HCT116 (cell line): Measurements from ENCODE around the gene CLPX. TPM values are rescaled to one million over a fixed set of nuclear protein-coding genes. Genes with fewer than 3 reads are reported as not detected.

Source experiments
- ATAC-seq: fragments of 200-7000 bp; cut with Tn5 transposase; 2 replicates; pipeline ENCODE4 v1.9.1; 2020; ENCODE audit warnings: mild to moderate bottlenecking, moderate library complexity
- BruUV-seq: library from RNA; stranded (reverse); fragments of 400-500 nt; replicated peaks from 2 replicates; lab custom pipeline; 2021; lab: Mats Ljungman, UMichigan
- CTCF ChIA-PET: fragments of 300-600 bp; sonication (Branson Sonifier 250); formaldehyde crosslinking; loops from one replicate; lab custom pipeline; 2021; ENCODE audit warnings: antibody characterized with exemption; lab: Charles Lee
- POLR2A ChIA-PET: fragments of 300-600, 350-600 bp; sonication (Branson Sonifier 250); formaldehyde crosslinking; loops from one replicate; lab custom pipeline; 2021; ENCODE audit warnings: antibody characterized with exemption; lab: Charles Lee
- RAD21 ChIA-PET, 2 experiments: fragments of 300-600 bp; sonication (Branson Sonifier 250); formaldehyde crosslinking; loops; one replicate each; lab custom pipeline; 2023; ENCODE audit warnings: low total read pairs in 2 of 2; ENCODE audit not compliant: uncharacterized antibody in 2 of 2, unreplicated experiment in 2 of 2, low non-redundant PET in 1 of 2; lab: Charles Lee
- DNase-seq: peaks from one replicate; pipeline ENCODE4 v3.0.0-alpha.2; 2010; ENCODE audit warnings: low read depth, low spot score
- H2AFZ ChIP-seq: fragments of 200-600 bp; shearing (Covaris generic), sonication (generic); 2 replicates; pipeline ENCODE4 v1.6.1; 2017; ENCODE audit warnings: low read depth, mixed run types, mixed read lengths, antibody characterized with exemption, low read length; ENCODE audit not compliant: poor library complexity, severe bottlenecking
- H3K27ac ChIP-seq: 2 replicates; pipeline ENCODE4 v1.5.1; 2012; ENCODE audit warnings: low read depth, low read length
- H3K27me3 ChIP-seq: fragments of 200-600 bp; sonication (generic); 2 replicates; pipeline ENCODE4 v1.6.1; 2016; ENCODE audit warnings: mixed run types, low read length, mixed read lengths; ENCODE audit not compliant: insufficient read depth
- H3K36me3 ChIP-seq, 2 experiments: fragments of 200-500 bp in 1 of 2; fragments of 200-600 bp in 1 of 2; sonication (Bioruptor generic) in 1 of 2; sonication (generic) in 1 of 2; 2 replicates each; pipeline versions ENCODE4 v1.5.1 to v1.6.1; 2014 to 2016; ENCODE audit warnings: low read length in 2 of 2, inconsistent platforms in 1 of 2, mixed read lengths in 1 of 2, mixed run types in 1 of 2; ENCODE audit not compliant: insufficient read depth in 2 of 2, control insufficient read depth in 1 of 2
- H3K4me1 ChIP-seq, 2 experiments: fragments of 200-600 bp in 1 of 2; sonication (generic) in 1 of 2; 2 replicates each; pipeline versions ENCODE4 v1.5.1 to v1.6.1; 2012 to 2017; ENCODE audit warnings: low read length in 2 of 2, inconsistent platforms in 1 of 2, mild to moderate bottlenecking in 1 of 2, mixed read lengths in 1 of 2, mixed run types in 1 of 2, moderate library complexity in 1 of 2; ENCODE audit not compliant: insufficient read depth in 2 of 2, control insufficient read depth in 1 of 2
- H3K4me2 ChIP-seq: fragments of 200-600 bp; sonication (generic); 2 replicates; pipeline ENCODE4 v1.6.1; 2017; ENCODE audit warnings: mixed run types, low read length, mixed read lengths
- H3K4me3 ChIP-seq, 2 experiments: fragments of 200-600 bp in 1 of 2; sonication (generic) in 1 of 2; replicated peaks in 1 of 2; 2 replicates each; pipeline ENCODE4 v1.5.1; 2011 to 2016; ENCODE audit warnings: low read length in 2 of 2, control low read depth in 1 of 2, low read depth in 1 of 2, mild to moderate bottlenecking in 1 of 2, mixed read lengths in 1 of 2, mixed run types in 1 of 2
- H3K79me2 ChIP-seq: fragments of 200-600 bp; sonication (generic); 2 replicates; pipeline ENCODE4 v1.6.1; 2017; ENCODE audit warnings: mild to moderate bottlenecking, mixed run types, low read length, moderate library complexity, mixed read lengths; ENCODE audit not compliant: insufficient read depth
- H3K9ac ChIP-seq: fragments of 200-600 bp; sonication (generic); 2 replicates; pipeline ENCODE4 v1.6.1; 2016; ENCODE audit warnings: low read length, mixed read lengths
- H3K9me2 ChIP-seq: fragments of 200-600 bp; sonication (generic), shearing (Covaris generic); 2 replicates; pipeline ENCODE4 v1.6.1; 2017; ENCODE audit warnings: mixed run types, mild to moderate bottlenecking, moderate library complexity; ENCODE audit not compliant: insufficient read depth
- H3K9me3 ChIP-seq, 2 experiments: fragments of 200-500 bp in 1 of 2; fragments of 200-600 bp in 1 of 2; sonication (Bioruptor generic) in 1 of 2; sonication (generic) in 1 of 2; 2 replicates each; pipeline ENCODE4 v1.6.1; 2014 to 2017; ENCODE audit warnings: low read length in 2 of 2, mixed read lengths in 2 of 2, inconsistent platforms in 1 of 2, low read depth in 1 of 2, mild to moderate bottlenecking in 1 of 2, mixed run types in 1 of 2, moderate library complexity in 1 of 2; ENCODE audit not compliant: control insufficient read depth in 1 of 2, insufficient read depth in 1 of 2
- H4K20me1 ChIP-seq: fragments of 200-600 bp; sonication (generic), shearing (Covaris generic); 2 replicates; pipeline ENCODE4 v1.6.1; 2017; ENCODE audit warnings: mixed run types, mild to moderate bottlenecking, moderate library complexity; ENCODE audit not compliant: insufficient read depth
- ATF3 ChIP-seq: IDR thresholded peaks from 2 replicates; pipeline ENCODE4 v1.6.1; 2012
- CBX3 ChIP-seq: IDR thresholded peaks from 2 replicates; pipeline ENCODE4 v1.6.1; 2012; ENCODE audit warnings: low read depth
- CEBPB ChIP-seq: IDR thresholded peaks from 2 replicates; pipeline ENCODE4 v1.6.1; 2012; ENCODE audit warnings: low read depth
- CTCF ChIP-seq, 3 experiments: fragments of 200-600 bp in 1 of 3; sonication (generic) in 1 of 3; IDR thresholded peaks in 2 of 3; conservative IDR thresholded peaks in 1 of 3; 2 replicates each; pipeline ENCODE4 v1.5.1; 2012 to 2017; ENCODE audit warnings: low read depth in 2 of 3, low read length in 2 of 3, antibody characterized with exemption in 1 of 3, borderline replicate concordance in 1 of 3, control low read depth in 1 of 3, mild to moderate bottlenecking in 1 of 3, mixed read lengths in 1 of 3, mixed run types in 1 of 3, moderate library complexity in 1 of 3; ENCODE audit not compliant: insufficient read depth in 1 of 3
- EGR1 ChIP-seq: IDR thresholded peaks from 2 replicates; pipeline ENCODE4 v1.6.1; 2012; ENCODE audit warnings: low read depth
- ELF1 ChIP-seq: IDR thresholded peaks from 2 replicates; pipeline ENCODE4 v1.6.1; 2012; ENCODE audit warnings: low read depth, borderline replicate concordance
- EZH2 ChIP-seq: fragments of 200-600 bp; sonication (generic); IDR thresholded peaks from 2 replicates; pipeline ENCODE4 v1.6.1; 2017; ENCODE audit warnings: antibody characterized with exemption, mixed run types
- EZH2phosphoT487 ChIP-seq: fragments of 200-600 bp; IDR thresholded peaks from 2 replicates; pipeline ENCODE4 v1.6.1; 2018; ENCODE audit warnings: antibody characterized with exemption, borderline replicate concordance
- FOSL1 ChIP-seq: IDR thresholded peaks from 2 replicates; pipeline ENCODE4 v1.6.1; 2012; ENCODE audit warnings: low read depth
- JUND ChIP-seq: IDR thresholded peaks from 2 replicates; pipeline ENCODE4 v1.6.1; 2012
- POLR2A ChIP-seq: IDR thresholded peaks from 2 replicates; pipeline ENCODE4 v1.7.0; 2011; ENCODE audit warnings: borderline replicate concordance; ENCODE audit not compliant: insufficient read depth, insufficient read length; ENCODE audit errors: extremely low read depth
- POLR2AphosphoS5 ChIP-seq: IDR thresholded peaks from 2 replicates; pipeline ENCODE4 v1.6.1; 2011; ENCODE audit warnings: mild to moderate bottlenecking, low read depth, low read length, moderate library complexity
- SIN3A ChIP-seq: IDR thresholded peaks from 2 replicates; pipeline ENCODE4 v1.6.1; 2012; ENCODE audit warnings: low read depth
- SRF ChIP-seq: IDR thresholded peaks from 2 replicates; pipeline ENCODE4 v1.6.1; 2012; ENCODE audit warnings: low read depth
- YY1 ChIP-seq: IDR thresholded peaks from 2 replicates; pipeline ENCODE4 v1.6.1; 2011; ENCODE audit warnings: low read length, low read depth, moderate library complexity, mild to moderate bottlenecking; ENCODE audit not compliant: insufficient replicate concordance; ENCODE audit errors: extremely low read depth
- ZNF274 ChIP-seq: fragments of 200-500 bp; sonication (Bioruptor generic); IDR thresholded peaks from 2 replicates; pipeline ENCODE4 v1.6.1; 2014; ENCODE audit warnings: mild to moderate bottlenecking, low read depth, low read length, inconsistent platforms
- intact Hi-C: fragments of 100-400 bp; cut with micrococcal nuclease; formaldehyde crosslinking; loops from 2 replicates; pipeline ENCODE4 v1.10.0; 2022
- total RNA-seq: library from RNA; stranded (reverse); gene quantifications from one replicate; pipeline ENCODE4 v1.2.1, GENCODE V29; 2021; ENCODE audit not compliant: unreplicated experiment
- TF ChIP-seq, protein P1 (sequence below): IDR thresholded peaks from 2 replicates; pipeline ENCODE4 v1.6.1; 2012
- TF ChIP-seq, protein P2 (sequence below): IDR thresholded peaks from 2 replicates; pipeline ENCODE4 v1.6.1; 2012; ENCODE audit warnings: low read depth

Gene CLPX
- total RNA-seq, 1 experiment from 2014 or later = 64.1 TPM

- no peaks in the 10 kb centered on the region for H3K27me3 ChIP-seq
- no peak overlapping the region for H3K9ac ChIP-seq
- H4K20me1 ChIP-seq = no peaks in the 10 kb centered on the region
- no peak overlapping the region for H3K4me2 ChIP-seq
- ChIA-PET RAD21 (no interaction called here), POLR2A (no interaction called here)
- no peak for DNase-seq
- no peaks in the 10 kb centered on the region for H3K4me1 ChIP-seq
- intact Hi-C loops = no loop called here
- no peaks in the 10 kb centered on the region for H3K9me2 ChIP-seq
- no peaks in the 10 kb centered on the region for H3K79me2 ChIP-seq
- no peak overlapping the region for H3K4me3 ChIP-seq
- ATAC-seq = no peak
- H3K36me3 ChIP-seq = peaks cover 6% of the 10 kb centered on the region in 2 experiments
- H2AFZ ChIP-seq = no peak overlapping the region
- BruUV-seq = no TSS peak
- TF ChIP-seq, protein P1, sequence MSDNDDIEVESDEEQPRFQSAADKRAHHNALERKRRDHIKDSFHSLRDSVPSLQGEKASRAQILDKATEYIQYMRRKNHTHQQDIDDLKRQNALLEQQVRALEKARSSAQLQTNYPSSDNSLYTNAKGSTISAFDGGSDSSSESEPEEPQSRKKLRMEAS = no peak
- TF ChIP-seq CEBPB (no peak), FOSL1 (no peak), CTCF (IDR thresholded peaks at IDR 0.05 in 2 of 3, conservative IDR thresholded peaks at IDR 0.05 in 1 of 3; ENCODE audit: borderline replicate concordance in 1 of 3, insufficient read depth in 1 of 3, low read depth in 2 of 3, low read length in 2 of 3) (no peak), ATF3 (no peak), SRF (no peak), CBX3 (no peak), EGR1 (no peak), YY1 (no peak), POLR2AphosphoS5 (no peak), SIN3A (no peak), EZH2 (no peak), ELF1 (no peak), ZNF274 (no peak), JUND (no peak), EZH2phosphoT487 (no peak), POLR2A (no peak)
- TF ChIP-seq, protein P2, sequence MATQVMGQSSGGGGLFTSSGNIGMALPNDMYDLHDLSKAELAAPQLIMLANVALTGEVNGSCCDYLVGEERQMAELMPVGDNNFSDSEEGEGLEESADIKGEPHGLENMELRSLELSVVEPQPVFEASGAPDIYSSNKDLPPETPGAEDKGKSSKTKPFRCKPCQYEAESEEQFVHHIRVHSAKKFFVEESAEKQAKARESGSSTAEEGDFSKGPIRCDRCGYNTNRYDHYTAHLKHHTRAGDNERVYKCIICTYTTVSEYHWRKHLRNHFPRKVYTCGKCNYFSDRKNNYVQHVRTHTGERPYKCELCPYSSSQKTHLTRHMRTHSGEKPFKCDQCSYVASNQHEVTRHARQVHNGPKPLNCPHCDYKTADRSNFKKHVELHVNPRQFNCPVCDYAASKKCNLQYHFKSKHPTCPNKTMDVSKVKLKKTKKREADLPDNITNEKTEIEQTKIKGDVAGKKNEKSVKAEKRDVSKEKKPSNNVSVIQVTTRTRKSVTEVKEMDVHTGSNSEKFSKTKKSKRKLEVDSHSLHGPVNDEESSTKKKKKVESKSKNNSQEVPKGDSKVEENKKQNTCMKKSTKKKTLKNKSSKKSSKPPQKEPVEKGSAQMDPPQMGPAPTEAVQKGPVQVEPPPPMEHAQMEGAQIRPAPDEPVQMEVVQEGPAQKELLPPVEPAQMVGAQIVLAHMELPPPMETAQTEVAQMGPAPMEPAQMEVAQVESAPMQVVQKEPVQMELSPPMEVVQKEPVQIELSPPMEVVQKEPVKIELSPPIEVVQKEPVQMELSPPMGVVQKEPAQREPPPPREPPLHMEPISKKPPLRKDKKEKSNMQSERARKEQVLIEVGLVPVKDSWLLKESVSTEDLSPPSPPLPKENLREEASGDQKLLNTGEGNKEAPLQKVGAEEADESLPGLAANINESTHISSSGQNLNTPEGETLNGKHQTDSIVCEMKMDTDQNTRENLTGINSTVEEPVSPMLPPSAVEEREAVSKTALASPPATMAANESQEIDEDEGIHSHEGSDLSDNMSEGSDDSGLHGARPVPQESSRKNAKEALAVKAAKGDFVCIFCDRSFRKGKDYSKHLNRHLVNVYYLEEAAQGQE = no peak
- TF ChIP-seq, all 23 proteins: peak for 0
- no peak overlapping the region for H3K27ac ChIP-seq
- CTCF ChIA-PET = no interaction called here
- H3K9me3 ChIP-seq = no peaks in the 10 kb centered on the region
Observed at GRCh38 chr15:65099336-65099735, 85.8 kb downstream of the CLPX start.
